Measurements from ENCODE around the gene E2F4.

- TF ChIP-seq CTCF (IDR thresholded peaks at IDR 0.05): no peak
- TF ChIP-seq EZH2 (IDR thresholded peaks at IDR 0.05; ENCODE audit: borderline replicate concordance, insufficient read depth, low read depth, low read length, poor library complexity, severe bottlenecking): no peak
These were observed 23.8 kb downstream of the E2F4 start for GRCh38 chr16:67215706-67216105.
